Measurements from ENCODE around the gene RAP1GAP.

Gene RAP1GAP

DNA sequence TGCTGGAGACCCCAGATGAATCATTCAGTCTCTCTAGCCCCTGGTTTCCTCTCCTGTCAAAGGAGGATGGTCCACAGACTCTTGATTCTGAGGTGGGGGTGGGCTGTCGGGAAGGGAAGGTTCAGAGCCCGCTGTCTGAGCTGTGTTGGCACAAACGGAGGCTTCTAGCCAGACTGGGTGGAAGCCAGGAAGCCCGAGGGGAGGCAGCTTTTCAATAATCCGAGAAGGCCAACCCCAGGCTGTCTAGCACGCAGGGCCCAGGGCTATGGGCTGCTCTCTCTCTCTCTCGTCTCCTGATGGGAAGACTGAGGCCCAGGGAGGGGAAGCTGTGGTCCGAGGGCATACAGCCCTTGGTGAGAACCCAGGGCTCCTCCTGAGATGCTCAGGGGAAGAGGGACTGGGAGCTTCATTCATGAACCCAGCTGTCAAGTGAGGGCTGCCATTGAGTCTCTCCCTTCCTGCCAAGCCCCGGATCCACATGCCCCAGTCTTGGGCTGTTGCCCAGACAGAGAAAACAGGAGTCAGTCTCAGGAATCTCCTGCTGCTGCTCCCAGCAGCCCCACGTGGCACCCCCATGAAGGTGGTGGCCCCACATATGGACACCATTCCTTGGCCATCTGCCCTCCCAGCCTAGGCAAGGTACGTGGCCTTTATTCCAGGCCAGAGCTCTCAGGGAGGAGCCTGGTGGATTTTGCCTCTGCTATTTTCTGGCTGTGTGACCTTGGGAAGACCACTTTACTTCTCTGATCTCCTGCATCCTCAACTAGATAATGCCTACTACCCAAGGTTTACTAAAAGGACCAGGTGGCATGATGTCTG is 44.4 kb downstream of the RAP1GAP start:
- DNase-seq = no peak

DNA sequence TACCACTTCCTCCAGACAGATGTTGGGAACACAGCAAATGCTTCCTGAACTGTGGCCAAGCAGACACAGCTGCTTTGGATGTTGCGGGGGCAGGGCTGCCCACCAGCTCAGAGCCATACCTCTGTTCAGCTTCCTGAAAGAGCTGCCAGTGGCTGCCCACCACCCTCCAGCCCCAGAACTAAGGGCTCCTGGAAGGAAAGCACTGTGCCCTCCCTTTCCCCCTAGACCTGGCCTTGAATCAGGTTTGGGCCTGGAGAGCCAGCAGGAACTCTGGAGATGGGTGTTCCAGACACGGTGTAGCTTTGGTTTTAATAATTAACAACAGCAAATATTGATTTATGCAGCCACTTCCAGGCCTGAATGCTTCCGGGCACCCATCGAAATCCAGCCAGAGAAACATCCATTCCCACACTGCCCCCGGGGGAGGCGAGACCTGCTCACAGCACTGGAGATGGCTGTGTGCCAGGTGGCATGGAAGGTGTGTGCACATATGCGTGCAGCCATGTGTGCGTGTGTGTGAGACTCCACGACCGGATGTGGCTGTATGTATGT is 45.7 kb downstream of the RAP1GAP start:
- no peak for DNase-seq

DNA sequence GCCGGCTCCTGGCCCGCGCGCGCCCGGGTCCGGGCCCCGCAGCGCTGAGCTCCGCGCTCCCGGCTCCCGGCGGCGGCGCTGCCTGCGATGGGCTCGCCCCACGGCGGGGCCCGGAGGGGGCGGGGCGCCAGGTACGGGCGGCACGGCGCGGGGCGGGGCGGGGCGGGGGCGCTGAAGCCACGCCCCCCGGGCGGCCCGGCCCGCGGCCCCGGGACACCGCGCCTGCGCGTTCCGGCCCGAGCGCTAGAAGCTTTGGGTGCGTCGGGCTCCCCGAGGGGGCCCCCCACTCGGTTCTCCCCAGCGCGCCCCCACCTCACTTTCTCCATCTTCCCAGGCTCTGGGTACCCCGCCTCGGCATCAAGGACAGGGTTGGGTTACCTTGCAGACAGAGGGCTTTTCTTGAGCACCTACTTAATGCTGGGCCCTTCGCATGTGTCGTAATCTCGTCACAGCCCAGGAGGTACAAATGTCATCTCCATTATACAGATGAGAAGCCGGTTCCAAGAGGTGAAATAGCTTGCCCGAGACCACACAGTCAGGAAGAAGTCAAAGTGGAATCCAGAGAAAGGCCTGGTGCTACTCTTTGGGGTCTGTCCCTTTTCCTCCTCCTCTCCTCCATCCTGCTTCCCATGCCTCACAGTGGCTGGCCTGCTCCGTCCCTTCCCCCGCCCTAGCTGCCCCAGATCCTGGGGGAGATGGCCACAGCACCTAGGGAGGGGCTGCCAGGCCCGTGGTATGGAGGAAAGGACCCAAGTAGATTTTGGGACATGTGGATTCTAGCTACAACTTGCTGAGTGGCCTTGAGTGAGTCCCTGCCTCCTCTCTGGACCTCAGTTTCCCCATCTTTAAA is 46.5 kb downstream of the RAP1GAP start:
- no peak for DNase-seq

DNA sequence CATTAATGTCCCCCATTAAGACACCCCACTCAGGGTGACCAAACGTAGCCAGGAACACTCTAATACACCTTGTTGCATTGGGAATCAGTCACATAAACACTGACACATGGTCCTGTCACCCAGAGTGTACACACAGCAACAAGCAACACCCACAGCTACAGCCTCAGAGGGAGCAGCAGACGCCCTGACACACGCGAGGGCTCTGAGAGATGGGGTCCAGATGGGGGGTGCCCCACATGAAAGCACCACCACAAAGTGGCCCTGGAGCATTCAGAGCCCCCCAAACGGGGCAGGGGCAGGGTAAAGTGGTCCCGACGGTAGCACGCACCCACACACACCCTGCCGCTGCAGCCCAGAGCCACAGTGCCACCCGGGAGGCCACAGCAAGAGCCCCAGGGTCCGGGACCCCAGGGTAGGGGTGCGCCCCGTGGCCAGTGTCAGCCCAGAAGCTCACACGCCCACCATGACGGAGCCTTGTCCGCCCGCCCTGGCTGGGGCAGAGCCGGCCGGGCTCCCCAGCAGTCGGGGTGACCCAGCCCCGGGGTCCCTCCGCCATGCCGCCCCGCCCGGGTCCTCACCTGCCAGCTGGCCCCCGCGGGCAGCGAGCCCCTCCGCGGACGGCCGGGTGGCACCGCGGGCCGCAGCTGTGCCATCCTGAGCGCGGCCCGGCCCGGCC is 47.3 kb downstream of the RAP1GAP start:
- DNase-seq = no peak

DNA sequence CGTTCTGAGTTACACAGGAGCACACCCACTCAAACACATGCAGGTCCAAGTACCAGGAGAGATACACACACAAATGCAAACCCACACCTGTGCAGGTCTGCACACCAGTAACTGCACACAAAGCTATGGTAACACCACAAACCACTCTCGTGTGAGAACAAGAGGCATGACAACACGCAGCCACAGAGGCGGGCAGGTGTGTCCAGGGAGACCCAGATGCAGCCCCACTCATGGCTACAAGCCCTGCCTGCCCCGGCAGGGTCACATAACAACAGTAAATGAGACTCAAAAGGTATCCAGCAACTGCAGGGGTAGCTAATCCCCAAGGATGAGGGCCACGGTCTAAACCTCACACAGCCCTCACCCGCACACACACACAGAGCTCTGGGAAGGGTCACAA is 48.1 kb downstream of the RAP1GAP start:
- DNase-seq = no peak

DNA sequence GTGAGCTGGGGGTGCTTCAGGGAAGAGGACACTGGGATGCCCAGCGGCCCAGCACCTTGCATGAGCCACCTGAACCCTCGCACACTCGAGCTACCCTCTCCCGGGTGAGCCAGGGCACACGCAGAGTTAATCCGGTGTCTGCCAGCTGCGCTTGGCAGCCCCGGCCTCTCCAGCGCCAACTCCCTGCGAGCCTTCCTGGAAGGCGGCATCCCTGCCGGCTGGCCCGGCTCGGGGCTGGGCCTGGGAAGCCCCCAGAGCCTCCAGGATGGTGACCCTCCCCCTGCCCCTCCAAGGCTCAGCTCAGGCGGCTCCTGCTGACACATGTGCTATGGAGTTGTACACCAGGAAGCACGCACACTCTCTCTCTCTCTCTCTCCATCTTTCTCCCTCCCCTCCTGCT is 48.7 kb downstream of the RAP1GAP start:
- DNase-seq = no peak

DNA sequence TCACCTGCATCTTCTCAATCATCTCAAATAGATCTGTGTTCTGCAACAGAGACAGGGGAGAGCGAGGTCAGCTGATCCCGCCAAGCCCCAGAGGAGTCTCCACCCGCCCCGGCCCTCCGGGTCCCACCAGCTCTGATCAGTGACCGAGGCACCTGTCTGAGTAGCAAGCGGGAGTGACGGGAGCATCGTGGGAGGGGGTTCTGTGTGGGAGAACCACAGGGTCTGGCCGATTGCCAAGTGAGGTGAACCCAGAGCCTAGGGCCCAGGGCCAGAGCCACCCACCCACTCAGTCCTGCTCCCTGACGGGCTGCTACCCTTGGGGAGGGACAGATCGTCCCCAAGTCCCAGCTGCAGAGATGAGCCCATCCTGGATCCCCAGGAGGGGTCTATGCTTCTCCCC is 49.1 kb downstream of the RAP1GAP start:
- no peak for DNase-seq

DNA sequence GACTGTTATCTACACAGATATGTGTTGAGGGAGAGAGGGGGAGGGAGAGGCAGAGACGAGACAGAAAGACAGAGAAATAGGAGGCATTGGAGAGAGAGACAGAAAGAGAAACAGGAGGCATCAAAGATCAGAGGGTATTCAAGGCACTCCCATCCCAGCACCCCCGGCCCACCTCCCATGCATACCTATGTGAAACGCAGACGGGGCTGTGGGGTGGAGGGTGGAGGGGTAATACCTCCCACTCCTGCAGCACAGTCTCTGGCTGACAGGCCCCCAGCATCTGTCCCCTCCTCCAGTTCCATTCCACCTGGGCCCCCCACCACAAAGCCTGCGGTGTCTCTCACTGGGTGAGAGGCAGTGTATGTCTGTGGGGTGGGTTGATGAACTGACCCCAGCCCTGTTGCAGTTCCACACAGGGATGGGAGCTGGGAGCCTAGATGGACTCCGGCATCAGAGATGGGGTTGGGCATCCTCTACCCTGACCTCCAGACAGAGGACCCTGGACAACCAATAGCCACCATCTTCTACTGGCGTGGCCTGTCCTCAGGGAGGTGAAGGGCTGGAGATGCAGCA is 49.7 kb downstream of the RAP1GAP start:
- DNase-seq = no peak

DNA sequence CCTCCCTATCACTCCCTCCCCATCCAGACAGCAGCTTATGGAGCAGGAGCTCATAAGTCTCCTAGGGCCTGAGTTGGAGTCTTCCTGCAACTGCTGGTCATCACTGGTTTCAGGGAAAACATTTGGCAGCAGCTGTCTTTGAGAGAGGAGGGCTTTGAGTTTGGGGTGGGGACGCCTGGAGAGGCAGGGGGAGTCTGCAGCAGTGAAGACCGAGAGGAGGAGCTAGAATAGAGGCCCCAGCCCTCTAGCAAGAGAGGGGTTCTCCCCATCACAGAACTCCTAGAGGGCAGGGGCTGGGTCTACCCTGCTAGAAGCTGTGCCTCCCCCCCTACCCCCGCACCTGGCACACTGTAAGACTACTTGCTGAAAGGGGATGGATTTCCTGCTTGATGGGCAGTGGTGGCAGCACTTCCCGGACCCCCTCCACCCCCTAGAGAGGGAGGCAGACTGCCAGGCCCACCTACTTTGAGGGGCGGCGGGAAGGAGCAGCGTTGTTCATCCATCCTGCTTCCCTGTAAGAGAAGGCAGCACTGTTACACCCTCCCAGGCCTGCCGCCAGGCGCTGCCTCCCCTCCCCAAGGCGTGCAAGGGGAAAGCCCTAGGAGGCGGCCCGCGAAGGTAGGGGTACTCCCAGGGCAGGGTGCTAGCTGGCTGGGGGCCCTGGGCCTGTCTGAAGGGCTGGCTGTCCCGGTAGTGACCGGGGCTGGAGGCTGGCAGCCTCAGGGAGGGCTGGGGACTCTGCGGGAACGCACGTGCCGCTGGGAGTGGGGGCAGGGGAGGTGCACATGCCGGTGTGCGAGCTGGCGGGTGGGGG is 50.4 kb downstream of the RAP1GAP start:
- no peak for DNase-seq

DNA sequence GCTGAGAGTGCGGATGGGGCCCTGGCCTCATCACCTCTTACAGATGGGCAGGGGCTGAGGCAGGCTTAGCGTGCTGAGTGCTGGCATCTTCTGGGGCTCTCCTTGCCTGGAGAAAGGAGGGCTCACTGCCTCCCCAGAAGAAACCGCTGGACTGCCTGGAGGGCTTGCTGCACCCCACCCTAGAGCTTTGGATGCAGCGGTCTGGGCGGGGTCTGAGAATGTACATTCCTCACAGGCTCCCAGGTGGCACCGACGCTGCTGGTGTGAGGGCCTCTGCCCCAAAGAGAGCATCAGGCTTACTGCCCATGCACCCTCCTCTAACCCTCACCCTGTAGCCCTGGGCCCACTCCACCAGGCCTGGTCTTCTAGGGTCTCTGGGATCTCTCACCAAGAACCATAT is 51.1 kb downstream of the RAP1GAP start:
- no peak for DNase-seq

DNA sequence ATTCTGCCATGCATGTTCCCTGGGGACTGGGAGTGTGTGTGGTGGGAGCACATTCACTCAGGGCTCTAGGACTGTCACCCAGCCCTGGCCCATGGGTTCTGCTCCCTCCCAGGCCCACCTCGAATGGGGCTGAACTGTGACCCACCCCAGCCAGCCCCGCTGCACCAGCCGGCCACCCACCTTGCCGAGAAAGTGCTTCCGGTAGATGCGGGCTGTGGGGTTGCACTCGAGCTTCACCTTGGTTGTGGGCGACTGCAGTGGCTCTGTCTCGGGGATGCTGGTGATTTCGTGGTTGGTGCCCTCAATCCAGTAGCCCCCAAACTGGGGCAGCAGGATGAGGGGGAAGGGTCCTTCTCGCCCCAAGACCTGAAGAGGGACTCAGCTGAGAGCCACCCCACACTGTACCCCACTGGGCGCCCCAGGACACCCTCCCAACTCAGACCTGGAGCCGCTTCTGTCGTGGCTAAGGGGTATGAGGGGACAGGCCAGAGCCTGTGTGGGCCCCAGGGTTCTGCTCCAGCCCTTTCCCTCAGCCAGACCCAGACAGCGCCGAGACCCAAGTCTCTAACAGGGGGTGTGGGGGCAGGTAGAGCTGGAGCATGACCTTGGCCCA is 51.9 kb downstream of the RAP1GAP start:
- DNase-seq = no peak

DNA sequence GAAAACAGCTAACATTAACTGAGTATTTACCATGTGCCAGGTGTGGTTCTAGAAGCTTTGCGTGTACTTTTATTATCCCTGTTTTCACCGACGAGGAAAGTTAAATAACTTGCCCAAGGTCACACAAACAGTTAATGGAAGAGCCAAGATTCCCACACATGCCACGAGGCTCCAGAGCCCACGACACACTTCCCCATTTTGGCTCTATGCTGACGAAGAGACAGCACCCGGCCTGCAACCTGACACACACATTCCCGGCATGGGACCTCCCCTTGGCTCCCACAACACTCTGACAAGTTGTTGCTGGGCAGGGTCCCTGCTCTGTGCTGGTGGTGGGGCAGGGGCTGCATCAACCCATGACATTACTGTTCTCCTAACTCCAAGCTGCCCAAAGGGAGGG is 52.8 kb downstream of the RAP1GAP start:
- no peak for DNase-seq

DNA sequence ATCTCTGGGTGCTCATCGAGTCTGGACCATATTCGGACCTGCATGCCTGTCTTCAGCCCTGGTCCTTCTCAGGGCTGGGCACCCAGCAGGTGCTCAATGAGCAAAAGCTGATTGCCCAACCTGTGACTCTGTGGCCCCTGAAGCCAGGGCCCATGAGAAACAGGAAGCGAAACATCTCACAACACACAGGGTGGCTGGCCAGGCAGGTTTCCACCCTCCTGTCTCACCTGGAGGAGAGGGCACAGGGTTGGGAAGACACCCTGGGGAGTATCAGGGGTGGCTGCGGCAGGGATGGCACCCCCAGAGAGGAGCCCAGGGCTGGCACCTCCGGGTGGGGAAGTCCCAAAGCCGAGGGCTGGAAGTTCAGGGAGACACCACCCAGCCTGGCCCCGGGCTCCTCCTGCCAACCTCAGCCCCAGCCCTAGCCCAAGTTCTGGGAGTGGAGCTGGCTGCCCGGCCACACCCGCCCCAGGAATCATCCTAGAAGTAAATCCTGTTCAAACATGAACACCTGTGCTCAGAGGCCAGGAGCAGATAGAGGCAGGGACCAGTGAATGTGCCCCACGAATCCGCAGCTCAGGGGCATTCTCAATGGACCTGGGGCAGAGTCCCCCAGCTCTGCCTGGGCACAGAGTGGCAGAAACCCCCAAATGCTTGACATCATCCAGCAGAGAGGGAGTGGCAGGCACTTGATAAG is 54.6 kb downstream of the RAP1GAP start:
- DNase-seq = no peak

DNA sequence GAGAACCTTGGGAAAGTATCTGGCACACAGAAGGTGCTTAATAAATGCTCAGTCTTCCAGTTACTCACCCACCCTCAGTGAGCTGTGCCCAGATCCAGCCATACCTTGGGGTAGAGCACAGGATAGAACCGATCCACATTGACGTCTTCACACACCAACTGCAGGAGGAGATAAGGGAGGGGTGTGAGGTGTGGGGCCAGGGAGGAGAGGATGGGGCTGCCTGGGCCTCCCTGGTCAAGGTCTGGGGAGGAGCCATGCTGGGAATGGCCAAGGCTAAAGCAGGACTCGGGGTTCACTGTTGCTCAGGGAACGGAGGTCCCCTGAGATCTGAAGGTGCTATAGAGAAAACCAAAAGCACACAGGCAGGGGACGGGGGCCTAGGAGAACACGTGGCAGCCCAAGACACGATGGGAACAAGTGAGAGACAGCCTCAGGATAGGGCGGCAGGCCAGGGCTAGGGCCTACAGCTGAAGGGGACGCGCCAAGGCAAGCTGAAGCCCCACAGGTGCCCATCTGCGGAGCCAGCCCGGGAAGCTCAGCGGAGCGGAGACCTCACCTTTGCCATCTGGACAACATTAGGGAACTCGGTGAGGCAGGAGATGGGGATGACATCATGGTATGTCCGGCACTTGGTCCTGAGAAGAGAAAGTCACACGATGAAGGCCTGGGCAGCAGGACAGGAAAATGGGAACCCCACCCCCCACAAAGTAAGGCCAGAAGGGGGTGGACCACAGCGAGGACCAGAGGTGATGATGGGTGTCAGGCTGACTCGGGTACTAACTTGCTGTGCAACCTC is 55.9 kb downstream of the RAP1GAP start:
- DNase-seq = no peak

DNA sequence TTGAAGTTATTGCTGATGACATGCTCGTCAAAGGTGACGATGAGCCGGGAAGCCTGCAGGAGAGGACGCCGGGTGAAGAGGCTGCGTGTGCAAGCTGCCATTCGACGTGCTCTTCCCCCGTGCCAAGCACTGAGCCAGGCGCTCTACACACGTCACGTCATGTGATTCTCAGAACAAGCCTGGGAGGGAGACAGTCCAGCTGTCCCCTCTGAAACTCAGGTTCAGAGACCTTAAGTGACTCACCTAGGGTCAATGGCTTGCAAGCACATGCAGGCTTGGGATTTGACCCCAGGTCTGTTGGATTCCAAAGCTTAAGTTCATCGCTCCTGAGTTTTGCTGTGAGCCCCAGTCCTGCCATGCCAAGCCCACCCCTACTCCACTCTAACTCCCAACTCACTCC is 57.1 kb downstream of the RAP1GAP start:
- no peak for DNase-seq

DNA sequence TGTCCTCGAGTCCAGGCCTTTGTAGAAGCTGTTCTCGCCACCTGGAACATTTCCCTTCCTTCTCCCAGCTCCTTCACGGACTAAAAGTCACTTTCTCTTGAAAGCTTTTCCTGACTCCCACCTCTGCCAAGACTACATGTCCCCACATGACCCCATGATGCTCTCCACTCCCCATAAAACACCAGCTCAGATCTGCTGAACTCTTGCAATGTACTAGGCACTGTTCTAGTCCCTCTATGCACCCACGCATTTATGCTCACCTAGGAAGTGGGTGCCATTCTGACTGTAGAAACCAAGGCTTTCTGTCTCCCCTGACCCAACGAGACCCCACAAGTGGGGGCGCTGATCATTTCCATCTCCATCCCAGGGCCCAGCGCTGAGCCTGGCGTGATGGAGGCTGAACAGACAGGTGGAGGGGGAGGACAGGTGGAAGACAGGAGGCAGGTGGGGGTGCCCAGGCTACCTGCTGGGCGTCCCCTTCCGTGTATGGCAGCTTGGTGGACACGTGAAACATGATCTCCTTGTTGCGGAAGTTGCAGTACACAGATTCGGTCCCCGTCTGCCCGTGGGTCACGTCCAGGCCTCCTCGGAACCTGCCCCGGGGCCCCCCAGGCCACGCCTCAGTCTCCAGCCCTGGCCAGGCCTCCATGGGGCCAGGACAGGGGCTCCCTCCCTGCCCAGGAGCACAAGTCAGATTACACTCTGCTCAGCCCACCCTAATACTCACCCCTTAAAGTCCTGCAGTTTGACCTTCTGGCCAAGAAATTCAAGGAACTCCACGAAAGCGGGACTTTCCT is 58.0 kb downstream of the RAP1GAP start:
- no peak for DNase-seq

DNA sequence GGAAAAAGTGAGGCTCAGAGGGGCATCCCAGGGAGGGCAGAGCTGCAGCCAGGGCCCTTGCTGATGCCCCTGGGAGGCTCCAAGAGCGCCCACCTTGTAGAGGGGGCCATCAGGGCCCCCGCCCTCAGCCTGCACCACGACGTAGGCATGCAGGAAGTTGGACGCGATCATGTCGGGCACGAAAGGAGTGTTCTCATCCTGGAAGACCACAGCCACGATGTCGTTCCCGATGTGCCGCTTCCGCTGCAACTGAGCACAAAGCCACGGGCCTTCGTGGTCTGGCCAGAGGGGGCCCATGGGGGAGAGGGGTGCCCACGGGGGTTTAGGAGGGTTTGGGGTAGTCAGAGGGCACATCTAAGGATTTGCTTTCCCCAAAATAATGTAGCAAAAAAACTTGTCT is 59.1 kb downstream of the RAP1GAP start:
- DNase-seq = no peak

DNA sequence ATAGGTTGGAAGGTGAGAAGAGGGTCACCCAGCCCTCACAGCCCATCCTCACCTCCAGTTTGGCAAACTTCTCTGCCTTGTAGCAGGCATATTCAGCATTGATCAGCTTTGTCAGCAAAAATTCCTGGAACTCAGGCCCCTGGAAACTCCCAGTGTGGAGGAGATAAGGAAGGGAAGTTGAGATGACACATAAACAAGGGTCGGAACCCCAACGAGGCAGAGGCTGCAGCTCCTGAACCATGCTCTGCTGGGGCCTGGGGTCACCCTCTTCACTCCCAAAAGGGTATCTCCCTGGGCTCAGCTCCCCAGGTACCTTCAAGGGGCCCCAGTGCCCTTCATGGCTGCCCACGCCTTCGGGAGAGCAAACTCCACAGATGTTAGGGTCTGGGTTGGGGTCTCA is 60.4 kb downstream of the RAP1GAP start:
- DNase-seq = no peak

All from cerebellar nuclear complex (tissue), 1 donor.